Measurements from ENCODE around the gene MFSD6.
"Not testable (repeated sequence)": the region's sequence is repeated elsewhere in the genome, so short reads cannot be mapped to it uniquely, and the experiment has no call there.

MFSD6 gene

GRCh38 chr2:190407662-190408537 is at the start of gene MFSD6:
MFSD6 (plus strand) TSS chr2:190408355; CDS start chr2:190436030, 27,675 bp downstream.
- DNase-seq: peak; percentile 72

- not testable (repeated sequence) for DNase-seq
Observed at GRCh38 chr2:190358655-190359448, 49.3 kb upstream of the MFSD6 start.

DNA sequence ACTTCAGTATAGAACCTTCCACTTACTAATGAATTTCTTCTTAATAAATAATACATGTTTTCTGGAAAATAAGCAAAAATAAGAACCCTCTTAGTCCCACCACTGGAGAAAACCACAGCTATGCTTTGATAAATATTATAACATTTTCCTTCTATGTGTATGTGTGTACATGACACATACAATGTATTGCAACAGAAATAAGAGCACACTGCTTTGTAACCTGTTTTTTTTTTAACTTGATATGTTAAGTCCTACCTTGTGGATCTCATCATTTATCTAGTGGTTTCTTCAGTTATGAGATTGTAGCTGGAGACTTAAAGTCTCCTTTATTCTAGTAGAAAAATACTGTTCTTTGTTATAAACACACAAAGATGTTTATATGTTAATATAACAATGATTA is 47.6 kb upstream of the MFSD6 start:
- DNase-seq: no peak

GRCh38 chr2:190360965-190361364 is 47.2 kb upstream of the MFSD6 start:
- no peak for DNase-seq

GRCh38 chr2:190361572-190361971 is 46.6 kb upstream of the MFSD6 start:
- no peak for DNase-seq

DNA sequence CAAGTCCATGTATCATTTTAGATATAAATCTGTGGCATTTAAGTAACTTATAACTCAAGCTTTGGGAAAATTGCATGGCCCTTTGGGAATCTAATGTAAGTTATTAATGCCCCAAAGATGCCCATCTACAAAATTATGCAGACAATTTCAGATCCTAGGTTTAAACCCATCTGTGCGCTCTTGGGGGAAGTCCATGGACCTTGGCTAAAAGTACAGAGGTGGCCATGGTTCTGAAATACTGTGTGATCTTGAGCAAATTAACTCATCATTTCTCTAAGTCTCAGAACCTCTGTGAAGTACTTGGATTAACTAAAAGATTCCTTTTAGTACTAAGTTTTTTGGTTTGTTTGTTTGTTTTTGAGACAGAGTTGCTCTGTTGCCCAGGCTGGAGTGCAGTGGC is 45.3 kb upstream of the MFSD6 start:
- DNase-seq: no peak

DNA sequence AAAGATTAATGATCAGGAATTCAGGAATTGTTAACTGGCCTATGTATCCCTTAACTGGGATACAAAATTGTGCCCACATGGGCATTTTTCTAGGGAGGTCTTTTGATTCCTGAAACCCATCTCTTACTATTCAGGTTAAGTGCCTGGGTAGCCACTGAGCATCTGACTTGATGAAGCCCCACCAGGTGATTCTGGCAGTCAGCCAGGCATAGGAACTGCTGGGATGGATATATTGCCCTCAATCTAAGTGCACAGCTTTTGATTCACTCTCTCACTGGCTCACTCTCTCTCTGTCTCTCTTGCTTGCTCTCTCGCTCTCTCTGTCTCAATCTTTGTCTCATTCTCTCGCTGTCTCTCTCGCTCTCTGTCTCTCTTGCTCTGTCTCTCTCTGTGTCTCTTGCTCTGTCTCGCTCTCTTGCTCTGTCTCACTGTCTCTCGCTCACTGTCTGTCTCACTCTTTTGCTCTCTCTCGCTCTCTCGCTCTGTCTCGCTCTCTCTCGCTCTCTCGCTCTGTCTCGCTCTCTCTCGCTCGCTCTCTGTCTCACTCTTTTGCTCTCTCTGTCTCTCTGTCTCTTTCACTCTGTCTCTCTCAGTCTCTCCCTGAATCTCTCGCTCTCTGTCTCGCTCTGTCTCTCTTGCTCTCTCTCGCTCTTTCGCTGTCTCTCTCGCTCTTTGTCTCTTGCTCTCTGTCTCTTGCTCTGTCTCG is 42.5 kb upstream of the MFSD6 start:
- DNase-seq: no peak

DNA sequence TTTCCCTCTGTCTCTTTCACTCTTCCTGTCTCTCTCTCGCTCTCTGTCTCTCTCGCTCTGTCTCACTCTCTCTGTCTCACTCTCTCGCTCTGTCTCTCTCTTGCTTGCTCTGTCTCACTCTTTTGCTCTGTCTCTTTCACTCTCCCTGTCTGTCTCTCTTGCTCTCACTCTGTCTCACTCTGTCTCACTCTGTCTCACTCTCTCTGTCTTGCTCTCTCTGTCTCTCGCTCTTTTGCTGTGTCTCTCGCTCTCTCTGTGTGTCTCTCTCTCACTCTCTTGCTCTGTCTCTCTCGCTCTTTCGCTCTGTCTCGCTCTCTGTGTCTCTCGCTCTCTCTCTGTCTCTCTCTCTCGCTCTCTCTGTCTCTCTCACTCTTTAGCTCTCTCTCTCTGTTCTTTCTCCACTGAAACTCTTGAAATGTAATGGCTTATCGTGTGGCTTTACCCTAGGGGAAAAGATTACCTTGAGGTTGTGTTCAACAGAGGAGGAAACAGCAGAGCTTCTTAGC is 41.9 kb upstream of the MFSD6 start:
- no peak for DNase-seq

- DNase-seq: no peak
Observed at GRCh38 chr2:190367091-190367490, 41.1 kb upstream of the MFSD6 start.

DNA sequence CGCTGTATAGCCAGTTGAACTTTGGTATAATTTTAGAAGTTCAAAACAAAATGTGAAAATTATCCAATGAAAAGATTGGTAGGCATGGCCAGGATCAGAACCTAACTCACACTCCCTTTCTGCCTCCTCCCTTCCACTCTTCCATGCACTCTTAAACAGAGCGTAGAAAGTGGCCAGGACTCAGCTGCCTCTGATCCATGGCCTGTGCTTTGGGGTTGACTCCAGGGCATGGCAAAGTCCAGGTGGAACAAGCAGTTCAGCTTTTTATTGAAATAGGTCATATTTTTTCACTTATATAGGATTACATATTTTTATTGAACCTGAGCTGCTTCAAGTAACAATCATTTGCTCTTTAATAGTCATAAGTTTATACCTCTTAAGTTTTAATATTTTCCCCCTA is 38.5 kb upstream of the MFSD6 start:
- no peak for DNase-seq

- DNase-seq: no peak
Observed at GRCh38 chr2:190376083-190376482, 32.1 kb upstream of the MFSD6 start.

DNA sequence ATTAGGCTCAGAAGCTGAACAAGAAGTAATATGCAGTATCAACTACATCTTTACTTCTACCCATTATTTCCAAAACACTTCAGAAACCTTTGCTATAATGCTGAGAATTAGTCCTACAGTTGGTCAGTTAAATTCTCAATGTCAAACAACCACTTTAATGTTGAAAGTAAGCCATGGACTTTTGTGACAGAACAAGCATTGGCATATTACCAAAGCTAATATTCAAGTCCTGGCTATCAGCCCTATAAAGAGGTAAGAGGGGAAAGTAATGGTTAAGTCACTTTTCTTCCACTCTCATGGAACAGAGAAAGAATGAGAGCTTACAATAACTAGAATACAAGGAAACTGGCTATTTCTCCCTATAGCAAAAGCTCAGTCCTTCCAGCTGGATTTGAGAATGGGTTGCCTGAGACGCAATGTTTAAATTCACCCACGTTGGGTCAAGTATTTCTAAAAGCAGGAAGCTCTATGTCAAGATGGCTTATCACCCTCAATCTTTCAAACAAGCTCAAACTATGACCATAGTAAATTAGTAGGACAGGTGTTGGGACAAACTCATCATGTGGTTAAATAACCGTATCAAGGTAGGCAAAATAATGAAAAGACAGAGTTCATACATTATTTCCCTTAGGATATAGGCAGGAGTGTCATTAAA is 31.4 kb upstream of the MFSD6 start:
- DNase-seq: no peak

GRCh38 chr2:190378880-190379237 is 29.3 kb upstream of the MFSD6 start:
- DNase-seq: no peak

- no peak for DNase-seq
Observed at GRCh38 chr2:190379249-190379964, 28.7 kb upstream of the MFSD6 start.

DNA sequence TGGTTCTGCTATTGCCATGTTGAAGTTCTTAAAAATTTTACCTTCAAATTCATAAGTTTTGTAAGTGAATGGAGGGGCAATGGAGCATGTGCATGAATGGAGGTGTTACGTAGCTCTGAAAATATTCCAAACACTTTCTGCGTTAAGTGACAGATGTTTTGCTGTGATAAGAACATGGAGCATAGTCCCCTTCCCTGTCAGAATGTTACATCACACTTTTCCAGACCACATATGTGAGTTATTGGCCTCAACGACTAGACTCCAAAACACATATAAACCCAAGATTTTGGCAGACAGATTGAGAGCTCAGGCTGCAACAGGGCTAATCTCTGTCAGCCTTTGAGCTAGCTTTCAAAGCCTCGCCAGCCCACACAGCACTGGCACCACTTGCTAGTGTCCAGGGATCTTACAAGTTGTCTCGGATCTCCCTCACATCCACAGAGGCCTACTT is 27.2 kb upstream of the MFSD6 start:
- DNase-seq: no peak

- DNase-seq: no peak
Observed at GRCh38 chr2:190382851-190383250, 25.3 kb upstream of the MFSD6 start.

- no peak for DNase-seq
Observed at GRCh38 chr2:190387422-190387821, 20.7 kb upstream of the MFSD6 start.

DNA sequence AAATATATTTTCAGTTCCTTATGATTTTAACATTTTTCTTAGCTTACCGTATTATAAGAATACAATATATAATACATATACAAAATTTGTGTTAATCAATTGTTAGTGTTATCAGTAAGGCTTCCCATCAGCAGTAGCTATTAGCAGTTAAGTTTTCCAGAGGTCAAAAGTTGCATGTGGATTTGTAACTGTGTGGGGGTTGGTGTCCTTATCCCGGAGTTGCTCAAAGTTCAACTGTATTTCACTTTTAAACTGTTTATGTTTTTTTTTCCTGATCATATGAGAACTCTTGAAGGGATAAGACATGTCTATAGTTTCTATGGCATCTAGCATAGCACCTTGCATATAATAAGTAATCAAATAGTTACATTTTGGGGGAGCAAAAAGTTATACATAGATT is 11.9 kb upstream of the MFSD6 start:
- DNase-seq: no peak

DNA sequence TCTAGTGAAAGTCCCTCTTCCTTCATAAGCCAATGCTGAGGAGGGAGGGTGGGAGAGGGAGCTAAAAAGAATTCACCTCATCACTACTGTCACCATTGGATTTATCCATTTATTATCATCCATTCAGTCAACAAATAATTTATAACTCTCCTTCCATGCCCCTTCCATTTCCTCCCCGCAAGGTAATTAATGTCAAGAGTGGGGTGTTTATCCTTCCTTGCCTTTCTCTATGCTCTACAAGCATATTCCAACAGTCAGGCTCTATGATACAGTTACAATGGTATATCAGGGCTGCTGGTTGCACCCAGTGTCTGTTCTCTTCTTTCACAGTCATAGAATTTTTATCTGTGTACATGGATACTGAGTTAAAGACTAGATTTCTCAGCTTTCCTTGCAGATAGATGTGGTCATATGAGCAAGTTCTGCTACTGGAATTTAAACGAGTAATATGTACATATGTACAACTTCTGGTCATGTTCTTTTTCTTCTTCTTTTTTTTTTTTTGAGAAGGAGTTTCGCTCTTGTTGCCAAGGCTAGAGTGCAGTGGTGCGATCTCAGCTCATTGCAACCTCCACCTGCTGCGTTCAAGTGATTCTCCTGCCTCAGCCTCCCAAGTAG is 5.1 kb upstream of the MFSD6 start:
- DNase-seq: no peak

DNA sequence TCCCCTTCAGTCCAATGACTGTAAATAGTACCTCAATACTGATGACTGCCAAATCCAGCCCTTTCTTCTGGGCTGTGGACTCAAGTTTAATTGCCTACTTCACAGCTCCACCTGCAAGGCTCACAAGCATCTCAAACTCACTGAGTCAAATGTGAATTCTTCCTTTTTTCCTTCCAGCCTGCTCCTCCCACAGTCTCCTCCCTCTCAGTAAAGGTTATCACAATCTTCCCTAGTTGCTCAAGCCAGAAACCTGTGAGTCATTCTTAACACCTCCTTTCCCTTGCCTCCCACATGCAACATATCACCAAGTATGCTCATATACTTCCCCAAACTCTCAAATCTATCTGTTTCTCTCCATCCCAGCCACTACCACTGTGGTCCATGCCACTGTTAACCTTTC is 3.7 kb upstream of the MFSD6 start:
- DNase-seq: no peak

GRCh38 chr2:190405070-190405469 is 3.1 kb upstream of the MFSD6 start:
- DNase-seq: no peak

DNA sequence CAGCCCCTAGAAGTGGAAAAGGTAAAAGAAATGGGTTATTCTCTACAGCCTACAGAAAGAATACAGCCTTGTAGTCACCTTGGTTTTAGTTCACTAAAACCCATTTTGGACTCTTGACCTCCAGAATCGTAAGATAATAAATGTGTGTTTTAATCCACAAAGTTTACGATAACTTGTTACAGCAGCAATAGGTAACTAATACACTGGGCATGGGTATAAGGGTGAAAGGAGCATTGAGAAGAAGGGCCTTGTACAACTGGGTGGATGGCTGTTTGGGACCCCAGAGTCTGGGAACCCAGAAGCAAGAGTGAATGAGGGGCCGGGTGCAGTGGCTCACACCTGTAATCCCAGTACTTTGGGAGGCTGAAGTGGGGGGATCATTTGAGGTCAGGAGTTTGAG is 2.2 kb upstream of the MFSD6 start:
- no peak for DNase-seq
